HG03469 (cell line): ENCODE measurements around the gene EBF3.
"Not testable (repeated sequence)": the region's sequence is repeated elsewhere in the genome, so short reads cannot be mapped to it uniquely, and the experiment has no call there.

ENCODE experiments used
- ATAC-seq: cut with Tn5 transposase; IDR thresholded peaks from one replicate; pipeline ENCODE4 v1.9.1; 2021; ENCODE audit warnings: mild to moderate bottlenecking, moderate library complexity, moderate number of reproducible peaks; ENCODE audit not compliant: unreplicated experiment

The EBF3 gene

GRCh38 chr10:129932751-129933433 is 31.2 kb downstream of the EBF3 start:
- no peak for ATAC-seq

DNA sequence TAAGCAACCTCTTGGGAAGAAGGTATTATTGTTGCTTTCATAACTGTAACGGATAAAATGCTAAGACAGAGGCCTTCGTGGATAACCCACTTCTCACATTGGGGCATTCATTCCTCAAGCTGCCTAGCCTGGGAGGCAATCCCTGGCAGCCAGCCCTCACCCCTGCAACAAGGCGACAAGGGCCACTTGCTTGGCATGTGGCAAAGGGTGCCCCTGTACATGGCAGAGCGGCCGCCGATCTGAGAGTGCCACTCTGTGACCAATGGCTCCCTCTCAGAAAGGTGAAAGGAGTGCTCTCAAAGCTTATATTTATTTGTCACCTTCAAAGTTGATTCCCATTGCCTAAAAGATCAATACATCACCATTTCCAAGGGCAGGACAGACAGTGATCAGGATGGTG is 31.9 kb downstream of the EBF3 start:
- no peak for ATAC-seq

DNA sequence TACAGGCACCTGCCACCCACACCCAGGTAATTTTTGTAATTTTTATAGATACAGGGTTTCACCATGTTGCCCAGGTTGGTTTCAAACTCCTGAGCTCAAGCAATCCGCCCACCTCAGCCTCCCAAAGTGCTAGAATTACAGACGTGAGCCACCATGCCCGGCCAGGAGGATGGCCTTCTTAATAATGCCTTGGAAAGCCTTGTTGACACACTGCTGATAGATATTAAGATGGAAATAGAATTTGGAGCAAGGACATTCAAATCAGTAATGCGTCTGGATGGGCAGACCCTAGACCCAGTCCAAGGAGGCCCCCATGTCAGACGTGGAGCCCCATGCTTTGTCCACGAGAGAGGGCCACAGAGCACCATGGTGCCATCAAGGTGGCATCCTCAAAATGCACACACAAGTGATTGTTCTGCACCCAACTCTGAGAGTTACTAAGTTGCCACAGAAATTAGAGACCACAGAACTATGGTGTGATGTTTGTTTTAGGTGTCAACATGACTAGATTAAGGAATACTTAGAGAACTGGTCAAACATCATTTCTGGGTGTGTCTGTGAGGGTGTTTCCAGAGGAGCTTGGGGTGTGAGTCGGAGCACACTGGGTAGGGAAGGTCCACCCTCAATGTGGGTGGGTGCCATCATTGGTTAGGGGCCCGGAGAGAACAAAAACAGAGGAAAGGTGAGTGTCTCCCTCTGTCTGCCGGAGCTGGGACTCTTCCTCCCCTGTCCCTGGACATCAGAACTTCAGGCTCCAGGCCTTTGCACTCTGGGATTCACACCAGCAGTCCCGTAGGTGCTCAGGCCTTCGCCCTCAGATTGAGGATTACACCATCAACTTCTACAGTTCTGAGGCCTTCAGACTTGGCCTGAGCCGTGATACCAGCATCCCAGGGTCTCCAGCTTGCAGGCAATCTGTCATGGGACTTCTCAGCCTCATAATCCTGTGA is 34.5 kb downstream of the EBF3 start:
- ATAC-seq, result no peak

DNA sequence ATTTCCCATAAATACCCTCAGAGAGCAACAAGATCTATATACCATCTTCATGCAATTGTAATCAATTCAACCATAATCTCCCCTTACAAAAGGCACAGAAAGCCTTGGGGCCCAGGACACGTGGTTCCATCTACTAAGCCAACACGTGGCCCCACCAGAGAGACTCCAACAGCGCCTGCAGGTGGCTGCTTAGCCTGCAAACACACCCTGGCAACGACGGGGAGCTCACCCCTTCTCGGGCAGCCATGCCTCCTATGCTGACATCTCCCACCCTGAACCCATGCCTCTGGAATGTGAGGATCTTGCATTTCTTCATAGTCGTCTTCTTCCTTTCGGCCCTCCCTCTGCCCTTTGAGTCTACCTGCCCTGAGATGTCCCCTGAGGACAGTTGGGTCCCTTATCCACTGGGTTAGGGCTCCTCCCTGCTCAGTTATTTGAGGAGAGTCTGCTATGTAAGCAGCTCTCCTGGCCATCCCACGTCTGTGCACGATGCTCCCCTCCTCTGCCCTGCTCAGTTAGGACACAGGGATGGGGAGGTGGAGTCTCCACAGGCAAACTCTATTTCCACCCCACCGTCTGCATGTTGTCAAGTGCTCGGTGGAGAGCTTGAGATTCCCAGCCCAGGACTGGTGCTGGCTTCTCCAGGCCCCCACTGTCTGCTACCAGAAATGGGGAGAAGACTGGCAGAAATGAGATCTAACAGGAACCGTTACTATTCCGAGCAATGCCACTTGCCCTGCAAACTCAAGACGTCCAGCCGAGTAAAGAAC is 36.5 kb downstream of the EBF3 start:
- ATAC-seq, result no peak

- ATAC-seq, result no peak
Measured at GRCh38 chr10:129926066-129927055, 37.7 kb downstream of the EBF3 start.

GRCh38 chr10:129924375-129925085 is 39.5 kb downstream of the EBF3 start:
- no peak for ATAC-seq

GRCh38 chr10:129922598-129923123 is 41.4 kb downstream of the EBF3 start:
- no peak for ATAC-seq

DNA sequence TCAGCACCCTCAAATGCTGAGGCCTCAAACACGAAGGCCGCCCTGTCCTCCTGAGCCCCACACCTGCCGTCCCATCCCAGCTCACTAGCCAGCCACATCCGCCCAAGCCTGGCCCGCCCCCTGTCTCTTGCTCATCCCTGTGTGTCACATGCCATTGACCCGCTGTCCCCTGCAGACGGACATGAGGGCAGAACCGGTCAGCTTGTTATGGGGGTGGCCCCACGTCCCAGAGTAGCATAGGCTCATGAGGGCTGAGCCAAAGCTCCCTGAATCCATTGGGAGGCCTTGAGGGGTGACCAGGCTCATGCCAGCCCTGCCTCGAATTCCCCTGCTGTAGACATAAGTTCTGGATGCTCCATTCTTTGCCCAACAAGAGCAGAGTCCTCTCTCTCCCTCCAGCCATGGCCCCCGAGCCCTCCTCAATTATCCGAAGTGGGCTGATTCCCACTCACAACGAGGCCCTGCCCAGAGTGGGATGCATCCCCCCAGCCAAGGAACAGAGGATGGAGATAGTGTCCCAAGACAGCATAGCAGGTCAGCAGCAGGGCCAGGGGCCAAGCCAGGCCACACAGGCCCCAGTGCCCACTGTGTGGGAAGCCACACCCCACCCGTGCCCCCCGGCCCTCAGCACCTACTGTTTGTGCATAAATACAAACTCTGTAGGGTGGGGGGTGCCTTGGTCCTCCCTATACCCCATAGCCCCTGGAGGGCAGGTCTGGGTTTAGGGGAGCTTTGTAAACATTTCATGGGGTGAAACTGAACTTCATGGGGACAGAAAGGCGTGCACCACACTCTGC is 42.1 kb downstream of the EBF3 start:
- ATAC-seq, result no peak

- ATAC-seq, result no peak
Measured at GRCh38 chr10:129921065-129921670, 42.9 kb downstream of the EBF3 start.

DNA sequence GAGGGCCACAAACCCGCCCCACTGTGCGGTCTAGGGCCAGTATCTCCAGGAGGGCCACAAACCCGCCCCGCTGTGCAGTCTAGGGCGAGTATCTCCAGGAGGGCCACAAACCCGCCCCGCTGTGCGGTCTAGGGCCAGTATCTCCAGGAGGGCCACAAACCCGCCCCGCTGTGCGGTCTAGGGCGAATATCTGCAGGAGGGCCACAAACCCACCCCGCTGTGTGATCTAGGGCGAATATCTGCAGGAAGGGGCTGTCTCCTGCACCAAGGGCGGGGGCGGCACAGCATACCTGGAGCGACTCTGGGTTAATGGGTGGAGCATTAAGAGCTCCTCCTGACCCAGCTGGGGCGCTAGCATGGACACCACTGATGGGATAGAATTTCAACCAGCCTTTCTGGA is 43.9 kb downstream of the EBF3 start:
- not testable (repeated sequence) for ATAC-seq

DNA sequence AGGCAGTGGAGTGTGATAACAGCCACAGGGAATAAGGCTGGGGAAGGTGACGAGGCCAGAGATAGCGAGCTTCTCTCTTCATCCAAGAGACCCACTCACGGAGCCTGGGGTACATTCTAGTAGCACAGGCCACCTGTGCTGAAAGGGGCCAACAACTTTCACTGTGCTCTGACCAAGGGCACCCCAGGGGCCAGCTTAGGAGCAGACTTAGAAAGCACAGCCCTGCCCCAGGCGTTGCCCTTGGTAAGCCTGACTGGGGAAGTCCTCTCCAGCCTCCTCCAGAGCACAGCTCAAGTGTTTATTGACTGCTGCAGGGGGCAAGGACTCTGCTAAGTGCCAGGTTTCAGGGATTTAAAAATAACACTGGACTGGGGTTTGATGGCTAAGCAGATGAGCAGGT is 44.7 kb downstream of the EBF3 start:
- no peak for ATAC-seq

DNA sequence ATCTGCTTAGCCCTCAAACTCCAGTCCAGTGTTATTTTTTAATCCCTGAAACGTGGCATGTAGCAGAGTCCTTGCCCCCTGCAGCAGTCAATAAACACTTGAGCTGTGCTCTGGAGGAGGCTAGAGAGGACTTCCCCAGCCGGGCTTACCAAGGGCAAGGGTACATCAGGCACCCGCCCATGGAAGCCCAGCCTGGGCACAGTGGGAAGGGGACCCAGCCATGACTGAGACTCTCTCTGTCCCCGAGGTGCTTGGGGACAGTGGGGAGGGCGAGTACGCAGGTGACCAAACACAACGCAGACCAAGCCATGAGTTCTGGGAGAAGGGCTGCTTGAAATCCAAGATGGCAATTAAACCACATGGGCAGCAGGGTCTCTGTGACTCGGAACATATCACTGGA is 45.2 kb downstream of the EBF3 start:
- ATAC-seq, result no peak

DNA sequence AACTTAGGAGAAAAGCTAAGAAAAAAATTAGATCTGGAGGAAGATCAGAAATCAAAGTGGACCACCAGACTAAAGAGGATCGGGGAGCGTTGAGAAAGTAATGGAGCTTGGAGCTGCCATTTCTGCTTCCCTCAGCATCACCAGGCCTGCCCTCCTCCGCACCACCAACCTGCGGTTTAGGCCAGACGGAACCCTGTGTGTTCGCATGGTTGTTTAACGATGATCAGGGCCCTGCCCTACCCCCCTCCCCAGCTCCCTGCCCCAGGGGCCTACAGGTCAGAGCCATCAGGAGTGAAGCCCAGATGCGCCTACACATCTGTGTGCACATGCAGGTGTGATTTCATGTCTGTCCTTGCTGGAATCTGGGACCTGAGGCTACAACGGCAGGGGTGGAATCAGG is 45.7 kb downstream of the EBF3 start:
- no peak for ATAC-seq

GRCh38 chr10:129917936-129918335 is 46.1 kb downstream of the EBF3 start:
- ATAC-seq, result no peak

DNA sequence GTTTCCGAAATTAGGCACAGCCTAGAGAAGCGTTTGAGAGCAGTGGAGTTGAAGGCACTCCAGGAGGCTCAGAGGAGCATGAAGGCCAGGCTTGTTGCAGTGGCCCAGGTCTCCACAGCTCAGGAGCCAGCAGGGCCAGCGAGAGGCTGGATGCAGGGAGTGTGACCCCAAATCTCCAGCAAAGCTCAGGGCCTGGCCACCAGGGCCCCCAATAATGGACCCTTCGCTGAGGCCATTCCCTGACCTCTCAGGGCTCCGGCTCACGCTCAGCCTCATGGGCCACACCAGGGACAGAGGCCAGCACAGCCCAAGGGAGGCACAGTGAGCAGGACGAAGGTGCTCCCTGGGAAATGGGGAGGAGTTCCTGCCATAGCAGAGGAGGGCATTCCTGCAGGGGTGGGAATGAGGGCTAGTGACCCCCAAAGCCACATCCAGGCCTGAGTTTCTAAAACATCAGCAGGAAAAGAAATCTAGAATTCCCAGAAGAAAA is 47.5 kb downstream of the EBF3 start:
- ATAC-seq, result no peak

GRCh38 chr10:129915526-129916378 is 48.3 kb downstream of the EBF3 start:
- no peak for ATAC-seq

DNA sequence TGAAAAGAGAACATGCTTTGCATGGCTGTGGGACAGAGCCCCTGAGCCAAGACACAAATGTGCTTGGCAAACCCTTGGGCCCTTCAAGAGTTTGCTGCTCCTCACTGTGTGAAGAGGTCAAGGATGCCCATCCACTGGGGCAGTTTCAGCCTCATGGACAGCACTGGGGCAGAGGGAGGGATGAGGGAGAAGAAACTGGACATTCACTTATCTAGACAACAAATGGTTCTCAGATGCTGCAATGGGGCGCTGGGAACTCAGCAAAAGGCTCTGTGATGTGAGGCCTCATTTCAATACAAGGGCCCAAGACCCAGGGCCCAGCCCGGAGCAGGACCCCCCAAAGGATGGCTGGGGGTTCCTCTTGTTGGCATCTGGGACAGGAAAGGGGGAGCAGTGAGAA is 49.1 kb downstream of the EBF3 start:
- ATAC-seq, result no peak
